DND-41 (cell line): ENCODE measurements around the gene PCLAF.

Experiments
- EZH2 ChIP-seq: IDR thresholded peaks from 3 replicates; pipeline ENCODE4 v1.6.1; 2012; ENCODE audit warnings: borderline replicate concordance, low read depth, mild to moderate bottlenecking, moderate library complexity, low read length, inconsistent platforms; ENCODE audit not compliant: severe bottlenecking
- TF ChIP-seq, protein P1 (sequence below): IDR thresholded peaks from 2 replicates; pipeline ENCODE4 v1.5.1; 2012; ENCODE audit warnings: borderline replicate concordance, low read length, moderate library complexity, mild to moderate bottlenecking; ENCODE audit not compliant: poor library complexity, severe bottlenecking; ENCODE audit errors: extremely low read depth

DNA sequence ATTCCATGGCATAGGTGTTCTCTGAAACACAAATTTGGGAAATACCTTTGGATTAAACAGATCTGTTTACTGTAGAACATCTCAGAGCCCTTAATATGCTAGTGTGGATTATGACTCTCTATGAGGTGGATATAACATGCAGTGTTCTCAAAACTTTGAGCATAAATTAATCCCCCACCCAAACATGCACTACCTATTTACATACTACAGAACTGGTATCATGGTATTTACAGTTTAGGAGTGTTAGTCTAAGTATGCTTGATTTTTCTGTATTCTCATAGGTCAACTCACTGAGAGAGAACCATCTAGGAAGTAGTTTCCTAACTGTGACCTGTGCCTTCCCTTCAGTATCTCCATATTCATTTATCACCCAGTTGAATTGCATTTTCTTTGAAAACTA lies 48.2 kb upstream of the PCLAF start:
- TF ChIP-seq, protein P1, sequence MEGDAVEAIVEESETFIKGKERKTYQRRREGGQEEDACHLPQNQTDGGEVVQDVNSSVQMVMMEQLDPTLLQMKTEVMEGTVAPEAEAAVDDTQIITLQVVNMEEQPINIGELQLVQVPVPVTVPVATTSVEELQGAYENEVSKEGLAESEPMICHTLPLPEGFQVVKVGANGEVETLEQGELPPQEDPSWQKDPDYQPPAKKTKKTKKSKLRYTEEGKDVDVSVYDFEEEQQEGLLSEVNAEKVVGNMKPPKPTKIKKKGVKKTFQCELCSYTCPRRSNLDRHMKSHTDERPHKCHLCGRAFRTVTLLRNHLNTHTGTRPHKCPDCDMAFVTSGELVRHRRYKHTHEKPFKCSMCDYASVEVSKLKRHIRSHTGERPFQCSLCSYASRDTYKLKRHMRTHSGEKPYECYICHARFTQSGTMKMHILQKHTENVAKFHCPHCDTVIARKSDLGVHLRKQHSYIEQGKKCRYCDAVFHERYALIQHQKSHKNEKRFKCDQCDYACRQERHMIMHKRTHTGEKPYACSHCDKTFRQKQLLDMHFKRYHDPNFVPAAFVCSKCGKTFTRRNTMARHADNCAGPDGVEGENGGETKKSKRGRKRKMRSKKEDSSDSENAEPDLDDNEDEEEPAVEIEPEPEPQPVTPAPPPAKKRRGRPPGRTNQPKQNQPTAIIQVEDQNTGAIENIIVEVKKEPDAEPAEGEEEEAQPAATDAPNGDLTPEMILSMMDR: no peak
- no peak for TF ChIP-seq EZH2
